SK-N-SH treated with all-trans-retinoic acid at 6 μM for 48 hours (cell line): ENCODE measurements around the gene RNPEPL1.

Source experiments
- ATAC-seq: fragments of 200-7000 bp; cut with Tn5 transposase; 3 replicates; pipeline ENCODE4 v1.9.1; 2020; ENCODE audit warnings: mild to moderate bottlenecking, moderate library complexity
- ARNTL ChIP-seq: fragments of 450-650 bp; formaldehyde crosslinking; IDR thresholded peaks from 2 replicates; pipeline ENCODE4 v1.5.0; 2020; ENCODE audit warnings: low read depth, mild to moderate bottlenecking, moderate library complexity, borderline replicate concordance
- BACH2 ChIP-seq: fragments of 250-450 bp; sonication (Bioruptor Pico); IDR thresholded peaks from 2 replicates; pipeline ENCODE4 v1.9.0; 2021; ENCODE audit warnings: mild to moderate bottlenecking, borderline replicate concordance
- CSDC2 ChIP-seq: fragments of 250-450 bp; sonication (Bioruptor Pico); IDR thresholded peaks from 2 replicates; pipeline ENCODE4 v1.5.0; 2020; ENCODE audit warnings: mild to moderate bottlenecking, moderate library complexity
- ESRRG ChIP-seq: fragments of 250-450 bp; sonication (Bioruptor Pico); IDR thresholded peaks from 2 replicates; pipeline ENCODE4 v1.6.1; 2021; ENCODE audit warnings: mild to moderate bottlenecking
- GLIS3 ChIP-seq: fragments of 250-450 bp; sonication (Bioruptor Pico); IDR thresholded peaks from 2 replicates; pipeline ENCODE4 v1.5.0; 2020; ENCODE audit warnings: mild to moderate bottlenecking, moderate library complexity
- ISL1 ChIP-seq: fragments of 250-450 bp; sonication (Bioruptor Pico); IDR thresholded peaks from 2 replicates; pipeline ENCODE4 v2.1.2; 2022; ENCODE audit warnings: mild to moderate bottlenecking, moderate library complexity
- PPARA ChIP-seq: fragments of 250-450 bp; sonication (Bioruptor Pico); IDR thresholded peaks from 2 replicates; pipeline ENCODE4 v1.5.0; 2020; ENCODE audit warnings: mild to moderate bottlenecking, borderline replicate concordance
- RARB ChIP-seq: fragments of 250-450 bp; sonication (Bioruptor Pico); IDR thresholded peaks from 2 replicates; pipeline ENCODE4 v1.8.0; 2021; ENCODE audit warnings: mild to moderate bottlenecking, moderate library complexity
- SNAI2 ChIP-seq: fragments of 250-450 bp; sonication (Bioruptor Pico); IDR thresholded peaks from 2 replicates; pipeline ENCODE4 v1.5.0; 2020; ENCODE audit warnings: mild to moderate bottlenecking, moderate library complexity
- TCF4 ChIP-seq: fragments of 250-450 bp; sonication (Bioruptor Pico); IDR thresholded peaks from 2 replicates; pipeline ENCODE4 v1.8.0; 2021; ENCODE audit warnings: mild to moderate bottlenecking, moderate library complexity, borderline replicate concordance
- TOX ChIP-seq: fragments of 250-450 bp; sonication (Bioruptor Pico); IDR thresholded peaks from 2 replicates; pipeline ENCODE4 v1.8.0; 2021; ENCODE audit warnings: mild to moderate bottlenecking, moderate library complexity, borderline replicate concordance
- ZC3H10 ChIP-seq: fragments of 250-450 bp; sonication (Bioruptor Pico); IDR thresholded peaks from 2 replicates; pipeline ENCODE4 v1.5.1; 2021; ENCODE audit warnings: mild to moderate bottlenecking, moderate library complexity
- ZFP3 ChIP-seq: fragments of 250-450 bp; sonication (Bioruptor Pico); IDR thresholded peaks from 2 replicates; pipeline ENCODE4 v1.5.0; 2020; ENCODE audit warnings: mild to moderate bottlenecking, moderate library complexity
- ZFP30 ChIP-seq: fragments of 450-650 bp; formaldehyde crosslinking; IDR thresholded peaks from 2 replicates; pipeline ENCODE4 v1.5.0; 2022; ENCODE audit warnings: mild to moderate bottlenecking, moderate library complexity
- ZNF565 ChIP-seq: fragments of 450-650 bp; formaldehyde crosslinking; conservative IDR thresholded peaks from 2 replicates; pipeline ENCODE4 v1.5.0; 2020; ENCODE audit warnings: low read depth, mild to moderate bottlenecking, moderate library complexity
- ZNF70 ChIP-seq: fragments of 450-650 bp; formaldehyde crosslinking; IDR thresholded peaks from 2 replicates; pipeline ENCODE4 v1.5.0; 2020; ENCODE audit warnings: mild to moderate bottlenecking, moderate library complexity
- ZNF8 ChIP-seq: fragments of 450-650 bp; formaldehyde crosslinking; IDR thresholded peaks from 2 replicates; pipeline ENCODE4 v1.5.0; 2020; ENCODE audit warnings: mild to moderate bottlenecking, moderate library complexity
- TF ChIP-seq, protein P1 (sequence below): fragments of 250-450 bp; sonication (Bioruptor Pico); IDR thresholded peaks from 2 replicates; pipeline ENCODE4 v1.8.0; 2021; ENCODE audit warnings: low read depth, mild to moderate bottlenecking, moderate library complexity, borderline replicate concordance
- TF ChIP-seq, protein P2 (sequence below): fragments of 250-450 bp; sonication (Bioruptor Pico); IDR thresholded peaks from 2 replicates; pipeline ENCODE4 v1.5.1; 2021; ENCODE audit warnings: mild to moderate bottlenecking, moderate library complexity
- TF ChIP-seq, protein P3 (sequence below): fragments of 250-450 bp; sonication (Bioruptor Pico); IDR thresholded peaks from 2 replicates; pipeline ENCODE4 v1.5.1; 2020; ENCODE audit warnings: low read depth, mild to moderate bottlenecking, moderate library complexity
- TF ChIP-seq, protein P4 (sequence below): fragments of 250-450 bp; sonication (Bioruptor Pico); IDR thresholded peaks from 2 replicates; pipeline ENCODE4 v1.5.0; 2020; ENCODE audit warnings: mild to moderate bottlenecking, moderate library complexity

The RNPEPL1 gene

DNA sequence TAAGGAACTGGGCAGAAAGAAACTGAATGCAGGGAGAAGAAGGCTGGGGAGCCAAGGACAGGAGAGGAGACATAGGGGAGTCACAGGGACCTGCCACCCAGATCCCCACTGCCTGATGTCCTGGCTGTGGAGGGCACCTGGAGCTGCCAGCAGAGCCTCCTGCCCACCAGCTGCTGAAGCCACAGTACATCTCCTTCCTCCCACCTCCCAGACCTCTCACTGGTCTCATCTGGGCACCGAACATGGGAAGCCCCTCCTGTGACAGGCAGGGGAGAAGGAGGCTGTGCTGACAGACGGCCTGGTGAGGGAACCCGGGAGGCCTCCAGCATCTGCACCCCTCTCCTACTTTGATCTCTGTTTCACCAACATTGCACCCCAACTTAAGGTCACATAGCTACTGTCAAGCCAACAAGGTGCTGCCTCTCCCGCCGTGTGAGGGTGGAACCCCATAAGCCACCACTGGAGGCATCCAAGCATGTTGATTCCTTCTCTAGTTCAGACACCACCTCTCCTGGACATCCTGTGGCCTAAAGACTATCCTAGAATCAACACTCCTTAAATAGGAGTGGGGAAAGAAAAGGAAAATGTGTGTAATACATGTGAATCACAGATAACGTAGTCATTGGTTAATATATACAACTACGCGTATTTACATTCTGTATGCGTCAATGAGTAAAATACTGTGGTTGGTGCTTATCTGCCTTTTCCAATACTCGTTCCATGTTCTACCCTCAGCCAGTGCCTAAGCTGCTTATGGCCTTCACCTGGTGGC lies 3.5 kb upstream of the RNPEPL1 start:
- TF ChIP-seq TOX: no peak
- TF ChIP-seq, protein P1, sequence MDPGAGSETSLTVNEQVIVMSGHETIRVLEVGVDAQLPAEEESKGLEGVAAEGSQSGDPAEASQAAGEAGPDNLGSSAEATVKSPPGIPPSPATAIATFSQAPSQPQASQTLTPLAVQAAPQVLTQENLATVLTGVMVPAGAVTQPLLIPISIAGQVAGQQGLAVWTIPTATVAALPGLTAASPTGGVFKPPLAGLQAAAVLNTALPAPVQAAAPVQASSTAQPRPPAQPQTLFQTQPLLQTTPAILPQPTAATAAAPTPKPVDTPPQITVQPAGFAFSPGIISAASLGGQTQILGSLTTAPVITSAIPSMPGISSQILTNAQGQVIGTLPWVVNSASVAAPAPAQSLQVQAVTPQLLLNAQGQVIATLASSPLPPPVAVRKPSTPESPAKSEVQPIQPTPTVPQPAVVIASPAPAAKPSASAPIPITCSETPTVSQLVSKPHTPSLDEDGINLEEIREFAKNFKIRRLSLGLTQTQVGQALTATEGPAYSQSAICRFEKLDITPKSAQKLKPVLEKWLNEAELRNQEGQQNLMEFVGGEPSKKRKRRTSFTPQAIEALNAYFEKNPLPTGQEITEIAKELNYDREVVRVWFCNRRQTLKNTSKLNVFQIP (CRISPR knock-in tag): no peak
- TF ChIP-seq RARB (CRISPR knock-in tag): no peak
- no peak for TF ChIP-seq ZC3H10 (CRISPR knock-in tag)
- no peak for TF ChIP-seq BACH2 (CRISPR knock-in tag)
- TF ChIP-seq ARNTL (CRISPR knock-in tag): no peak
- TF ChIP-seq CSDC2 (CRISPR knock-in tag): no peak
- no peak for TF ChIP-seq GLIS3 (CRISPR knock-in tag)
- no peak for TF ChIP-seq ISL1 (CRISPR knock-in tag)
- TF ChIP-seq PPARA (CRISPR knock-in tag): no peak
- no peak for TF ChIP-seq TCF4 (CRISPR knock-in tag)
- no peak for TF ChIP-seq ZNF565
- no peak for TF ChIP-seq ZFP3 (CRISPR knock-in tag)
- TF ChIP-seq ZNF8 (CRISPR knock-in tag): no peak
- no peak for TF ChIP-seq ZNF70 (CRISPR knock-in tag)
- no peak for TF ChIP-seq ZFP30 (CRISPR knock-in tag)
- TF ChIP-seq, protein P2, sequence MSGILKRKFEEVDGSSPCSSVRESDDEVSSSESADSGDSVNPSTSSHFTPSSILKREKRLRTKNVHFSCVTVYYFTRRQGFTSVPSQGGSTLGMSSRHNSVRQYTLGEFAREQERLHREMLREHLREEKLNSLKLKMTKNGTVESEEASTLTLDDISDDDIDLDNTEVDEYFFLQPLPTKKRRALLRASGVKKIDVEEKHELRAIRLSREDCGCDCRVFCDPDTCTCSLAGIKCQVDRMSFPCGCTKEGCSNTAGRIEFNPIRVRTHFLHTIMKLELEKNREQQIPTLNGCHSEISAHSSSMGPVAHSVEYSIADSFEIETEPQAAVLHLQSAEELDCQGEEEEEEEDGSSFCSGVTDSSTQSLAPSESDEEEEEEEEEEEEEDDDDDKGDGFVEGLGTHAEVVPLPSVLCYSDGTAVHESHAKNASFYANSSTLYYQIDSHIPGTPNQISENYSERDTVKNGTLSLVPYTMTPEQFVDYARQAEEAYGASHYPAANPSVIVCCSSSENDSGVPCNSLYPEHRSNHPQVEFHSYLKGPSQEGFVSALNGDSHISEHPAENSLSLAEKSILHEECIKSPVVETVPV (CRISPR knock-in tag): no peak
- TF ChIP-seq, protein P3, sequence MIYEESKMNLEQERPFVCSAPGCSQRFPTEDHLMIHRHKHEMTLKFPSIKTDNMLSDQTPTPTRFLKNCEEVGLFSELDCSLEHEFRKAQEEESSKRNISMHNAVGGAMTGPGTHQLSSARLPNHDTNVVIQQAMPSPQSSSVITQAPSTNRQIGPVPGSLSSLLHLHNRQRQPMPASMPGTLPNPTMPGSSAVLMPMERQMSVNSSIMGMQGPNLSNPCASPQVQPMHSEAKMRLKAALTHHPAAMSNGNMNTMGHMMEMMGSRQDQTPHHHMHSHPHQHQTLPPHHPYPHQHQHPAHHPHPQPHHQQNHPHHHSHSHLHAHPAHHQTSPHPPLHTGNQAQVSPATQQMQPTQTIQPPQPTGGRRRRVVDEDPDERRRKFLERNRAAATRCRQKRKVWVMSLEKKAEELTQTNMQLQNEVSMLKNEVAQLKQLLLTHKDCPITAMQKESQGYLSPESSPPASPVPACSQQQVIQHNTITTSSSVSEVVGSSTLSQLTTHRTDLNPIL: no peak

DNA sequence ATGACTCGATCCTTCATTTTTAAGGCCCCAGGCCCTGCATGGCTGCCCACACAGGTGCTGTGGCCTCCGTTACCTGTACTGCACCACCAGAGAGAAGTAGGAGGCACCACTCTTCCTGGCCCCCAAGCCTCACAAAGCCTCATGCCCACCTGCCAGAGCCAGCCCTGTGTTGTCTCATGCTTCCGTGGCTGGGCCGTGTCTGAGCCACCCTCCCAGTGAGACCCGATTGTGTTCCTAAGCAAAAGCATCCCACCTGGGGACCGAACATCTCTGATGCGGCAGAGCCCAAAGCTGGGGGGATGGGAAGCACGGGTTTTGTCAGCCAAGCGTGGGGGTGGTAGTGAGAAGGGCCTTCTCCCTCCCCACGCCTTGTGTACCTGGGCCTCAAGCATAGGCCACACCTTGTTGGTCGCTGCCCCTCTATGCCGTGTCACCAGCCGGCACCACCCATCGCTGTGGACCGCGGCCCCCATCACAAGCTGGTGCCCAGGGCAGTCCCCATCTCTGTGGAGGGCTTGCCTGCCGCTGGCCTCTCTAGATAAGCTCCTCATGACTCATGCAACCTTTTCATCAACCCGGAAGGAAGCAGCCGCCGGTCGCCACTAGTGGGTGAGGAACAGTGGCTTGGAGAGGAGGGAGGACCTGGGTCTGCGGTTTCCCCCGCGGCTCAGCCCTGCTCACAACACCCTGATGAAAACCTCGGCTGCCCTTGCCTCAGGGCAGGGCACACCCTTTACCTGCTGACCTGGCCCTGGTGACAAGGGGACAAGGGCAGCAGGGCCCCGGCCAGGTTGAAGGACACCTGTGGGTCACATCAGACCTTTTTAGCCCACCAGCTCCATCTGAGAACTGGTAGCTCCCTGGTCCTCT lies 2.7 kb upstream of the RNPEPL1 start:
- peak; percentile 42 for ATAC-seq
- TF ChIP-seq GLIS3 (CRISPR knock-in tag) (no peak), PPARA (CRISPR knock-in tag) (no peak), TCF4 (CRISPR knock-in tag) (no peak), ESRRG (CRISPR knock-in tag) (no peak), ZFP30 (CRISPR knock-in tag) (no peak), ARNTL (CRISPR knock-in tag) (no peak), TOX (no peak), ZNF8 (CRISPR knock-in tag) (no peak), ZNF565 (no peak), SNAI2 (CRISPR knock-in tag) (no peak), BACH2 (CRISPR knock-in tag) (no peak), ZNF70 (CRISPR knock-in tag) (no peak), ZFP3 (CRISPR knock-in tag) (no peak), CSDC2 (CRISPR knock-in tag) (no peak)
- TF ChIP-seq, protein P1 (CRISPR knock-in tag): no peak
- TF ChIP-seq, protein P2 (CRISPR knock-in tag): no peak
- TF ChIP-seq, protein P4, sequence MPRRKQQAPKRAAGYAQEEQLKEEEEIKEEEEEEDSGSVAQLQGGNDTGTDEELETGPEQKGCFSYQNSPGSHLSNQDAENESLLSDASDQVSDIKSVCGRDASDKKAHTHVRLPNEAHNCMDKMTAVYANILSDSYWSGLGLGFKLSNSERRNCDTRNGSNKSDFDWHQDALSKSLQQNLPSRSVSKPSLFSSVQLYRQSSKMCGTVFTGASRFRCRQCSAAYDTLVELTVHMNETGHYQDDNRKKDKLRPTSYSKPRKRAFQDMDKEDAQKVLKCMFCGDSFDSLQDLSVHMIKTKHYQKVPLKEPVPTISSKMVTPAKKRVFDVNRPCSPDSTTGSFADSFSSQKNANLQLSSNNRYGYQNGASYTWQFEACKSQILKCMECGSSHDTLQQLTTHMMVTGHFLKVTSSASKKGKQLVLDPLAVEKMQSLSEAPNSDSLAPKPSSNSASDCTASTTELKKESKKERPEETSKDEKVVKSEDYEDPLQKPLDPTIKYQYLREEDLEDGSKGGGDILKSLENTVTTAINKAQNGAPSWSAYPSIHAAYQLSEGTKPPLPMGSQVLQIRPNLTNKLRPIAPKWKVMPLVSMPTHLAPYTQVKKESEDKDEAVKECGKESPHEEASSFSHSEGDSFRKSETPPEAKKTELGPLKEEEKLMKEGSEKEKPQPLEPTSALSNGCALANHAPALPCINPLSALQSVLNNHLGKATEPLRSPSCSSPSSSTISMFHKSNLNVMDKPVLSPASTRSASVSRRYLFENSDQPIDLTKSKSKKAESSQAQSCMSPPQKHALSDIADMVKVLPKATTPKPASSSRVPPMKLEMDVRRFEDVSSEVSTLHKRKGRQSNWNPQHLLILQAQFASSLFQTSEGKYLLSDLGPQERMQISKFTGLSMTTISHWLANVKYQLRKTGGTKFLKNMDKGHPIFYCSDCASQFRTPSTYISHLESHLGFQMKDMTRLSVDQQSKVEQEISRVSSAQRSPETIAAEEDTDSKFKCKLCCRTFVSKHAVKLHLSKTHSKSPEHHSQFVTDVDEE (CRISPR knock-in tag): no peak

More for the DNA sequence above, 3.5 kb upstream of the RNPEPL1 start:
- no peak for ATAC-seq
